GM12873 (cell line): Measurements from ENCODE around the gene THTPA.

ENCODE experiments used
- TF ChIP-seq, protein P1 (sequence below): IDR thresholded peaks from 2 replicates; pipeline ENCODE4 v1.5.1; 2012; ENCODE audit warnings: low read depth, mild to moderate bottlenecking, moderate library complexity, low read length, control low read depth; ENCODE audit not compliant: insufficient read depth; ENCODE audit errors: missing control alignments

Gene THTPA

DNA sequence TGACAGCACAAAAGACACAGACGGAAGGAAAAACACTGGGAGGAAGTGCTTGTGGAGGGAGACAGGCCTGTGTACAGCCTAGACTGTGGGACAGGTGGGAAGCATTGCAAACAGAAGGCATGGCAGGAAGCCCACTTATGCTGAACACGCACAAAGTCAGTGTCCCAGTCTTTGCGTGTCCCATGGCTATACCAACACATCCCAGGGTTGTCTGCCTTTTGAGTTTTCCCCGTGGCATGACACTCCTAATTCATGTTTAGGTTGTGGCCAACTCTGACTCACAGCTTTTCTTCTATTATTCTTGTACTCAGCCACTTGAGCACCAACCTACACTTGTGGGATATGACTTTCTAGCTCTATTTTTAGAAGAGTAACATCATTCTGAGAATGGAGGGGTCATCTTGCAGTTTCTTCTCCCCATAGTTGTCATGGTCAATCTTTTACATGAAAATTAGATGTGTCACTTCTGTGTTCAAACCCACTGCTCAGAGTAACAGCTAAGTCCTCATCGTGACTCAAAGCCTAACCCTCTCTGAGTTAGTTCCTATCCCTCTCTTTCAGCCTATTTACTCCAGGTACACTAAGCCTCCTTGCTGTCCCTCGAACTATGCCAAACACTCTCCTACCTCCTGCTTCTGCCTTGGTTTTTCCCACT, 50.0 kb downstream of the THTPA start:
- TF ChIP-seq, protein P1, sequence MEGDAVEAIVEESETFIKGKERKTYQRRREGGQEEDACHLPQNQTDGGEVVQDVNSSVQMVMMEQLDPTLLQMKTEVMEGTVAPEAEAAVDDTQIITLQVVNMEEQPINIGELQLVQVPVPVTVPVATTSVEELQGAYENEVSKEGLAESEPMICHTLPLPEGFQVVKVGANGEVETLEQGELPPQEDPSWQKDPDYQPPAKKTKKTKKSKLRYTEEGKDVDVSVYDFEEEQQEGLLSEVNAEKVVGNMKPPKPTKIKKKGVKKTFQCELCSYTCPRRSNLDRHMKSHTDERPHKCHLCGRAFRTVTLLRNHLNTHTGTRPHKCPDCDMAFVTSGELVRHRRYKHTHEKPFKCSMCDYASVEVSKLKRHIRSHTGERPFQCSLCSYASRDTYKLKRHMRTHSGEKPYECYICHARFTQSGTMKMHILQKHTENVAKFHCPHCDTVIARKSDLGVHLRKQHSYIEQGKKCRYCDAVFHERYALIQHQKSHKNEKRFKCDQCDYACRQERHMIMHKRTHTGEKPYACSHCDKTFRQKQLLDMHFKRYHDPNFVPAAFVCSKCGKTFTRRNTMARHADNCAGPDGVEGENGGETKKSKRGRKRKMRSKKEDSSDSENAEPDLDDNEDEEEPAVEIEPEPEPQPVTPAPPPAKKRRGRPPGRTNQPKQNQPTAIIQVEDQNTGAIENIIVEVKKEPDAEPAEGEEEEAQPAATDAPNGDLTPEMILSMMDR: no peak

DNA sequence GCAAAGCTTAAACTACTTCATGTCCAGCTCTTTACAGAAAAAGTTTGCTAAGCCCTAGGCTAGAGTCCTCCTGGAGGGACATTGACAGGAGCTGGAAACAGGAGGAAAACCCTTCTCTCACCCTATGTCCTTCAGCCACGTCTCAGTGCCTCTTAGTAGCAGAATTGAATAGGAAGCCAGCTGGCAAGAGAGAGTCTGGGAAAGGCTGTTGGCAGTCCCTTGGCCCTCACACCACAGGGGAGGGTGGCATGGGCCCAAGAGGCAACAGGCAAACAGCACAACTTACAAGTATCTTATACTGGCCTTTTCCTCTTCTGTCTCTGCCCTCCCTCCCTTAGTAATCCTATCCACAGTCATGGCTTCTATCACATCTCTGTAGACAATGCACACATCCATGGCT, 52.4 kb downstream of the THTPA start:
- TF ChIP-seq, protein P1: no peak

DNA sequence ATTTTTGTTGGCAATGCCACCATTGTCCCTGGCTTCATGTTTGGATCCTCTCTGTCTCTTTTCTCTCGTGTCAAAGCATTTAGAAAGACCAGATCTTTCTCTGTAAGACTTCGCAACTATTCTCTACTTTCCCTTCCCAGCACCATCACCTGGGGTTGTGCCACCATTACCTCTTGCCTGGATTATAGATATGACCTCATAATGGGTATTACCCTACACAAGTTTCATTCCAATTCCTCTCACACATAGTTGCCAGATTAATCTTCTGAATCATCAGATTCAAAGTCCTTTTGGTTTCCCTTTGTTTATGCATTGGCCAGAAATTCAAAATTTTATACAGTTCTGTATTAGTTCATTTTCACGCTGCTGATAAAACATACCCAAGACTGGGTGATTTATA, 52.9 kb downstream of the THTPA start:
- TF ChIP-seq, protein P1: no peak
